Activated naive CD4-positive, alpha-beta T cell treated with Interleukin-2 at 50 U/mL for 16 hours (primary cell): ENCODE data around the gene BEGAIN.

Experiments
- DNase-seq: peaks from one replicate; pipeline ENCODE4 v3.0.0-alpha.2; 2020

The BEGAIN gene

DNA sequence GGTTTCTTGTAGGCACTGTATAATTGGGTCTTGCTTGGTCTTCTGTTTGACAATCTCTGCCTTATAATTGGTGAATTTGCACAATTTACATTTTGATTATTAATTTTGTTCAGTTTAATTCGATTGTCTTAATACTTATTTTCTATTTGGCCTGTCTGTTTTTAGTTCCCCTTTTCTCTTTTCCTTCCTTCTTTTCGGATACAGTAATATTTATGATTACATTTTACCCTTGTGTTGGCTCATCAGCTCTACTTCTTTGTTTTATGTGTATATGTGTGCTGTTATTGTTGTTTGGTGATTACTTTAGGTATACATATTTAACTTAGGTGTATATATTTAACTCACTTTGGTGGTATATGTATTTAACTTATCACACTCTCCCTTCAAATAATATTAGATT lies 12.8 kb upstream of the BEGAIN start:
- no peak for DNase-seq

DNA sequence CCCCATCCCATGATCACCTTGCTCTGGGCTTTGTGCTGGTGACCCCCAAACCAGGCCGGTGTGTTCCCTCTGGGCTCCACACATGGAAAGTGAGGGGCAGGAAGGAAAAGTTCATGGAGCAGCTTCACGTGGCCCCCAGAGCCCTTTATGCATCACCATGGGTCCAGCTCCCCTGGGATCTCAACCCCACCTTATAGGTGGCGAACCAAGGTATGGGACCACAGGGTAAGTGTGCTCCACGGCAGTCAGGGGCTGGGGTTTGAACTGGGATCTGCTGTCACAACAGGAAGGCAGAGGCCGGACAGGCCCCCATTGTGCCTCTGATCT lies 7.4 kb upstream of the BEGAIN start:
- no peak for DNase-seq

DNA sequence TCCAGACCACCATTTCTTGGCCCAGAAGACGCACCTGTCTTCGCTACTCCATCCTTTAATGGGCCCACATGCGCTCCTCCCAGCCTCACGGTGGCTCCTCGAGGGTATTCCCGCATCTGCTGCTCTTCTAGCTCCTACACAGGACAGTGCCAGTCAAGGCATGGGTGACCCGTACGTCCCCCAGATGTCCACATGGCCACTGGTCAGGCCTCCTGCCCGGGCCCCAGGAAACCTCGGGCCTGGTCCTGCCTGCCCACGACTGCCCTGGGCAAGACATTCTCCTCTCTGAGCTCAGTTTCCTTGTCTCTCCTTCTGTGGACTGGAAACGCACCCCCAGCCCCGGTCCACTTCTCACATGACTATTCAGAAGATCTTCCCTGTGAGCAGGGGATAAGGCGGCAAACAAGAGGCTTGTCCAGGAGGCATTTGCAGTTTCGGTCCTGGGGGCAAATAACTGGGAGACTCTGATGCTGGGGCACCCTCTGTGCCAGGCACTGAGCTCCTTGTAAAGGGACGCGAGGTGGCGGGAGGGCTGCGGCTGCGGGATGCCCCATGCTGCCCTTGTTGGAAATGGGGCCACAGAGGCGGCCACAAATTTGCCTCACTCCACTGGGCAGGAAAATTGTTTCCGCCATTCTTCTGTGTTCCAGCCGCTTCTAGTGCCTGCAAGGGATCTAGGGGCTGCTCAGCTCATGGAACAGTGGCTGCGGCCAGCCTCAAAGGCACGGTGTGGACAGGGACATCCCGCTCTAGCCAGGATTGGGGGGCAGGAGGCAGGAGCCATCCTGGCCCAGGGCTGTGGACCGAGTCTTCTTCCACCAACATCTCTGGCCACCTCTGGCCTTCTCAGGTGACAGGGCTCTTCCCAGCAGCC lies 6.8 kb upstream of the BEGAIN start:
- no peak for DNase-seq

DNA sequence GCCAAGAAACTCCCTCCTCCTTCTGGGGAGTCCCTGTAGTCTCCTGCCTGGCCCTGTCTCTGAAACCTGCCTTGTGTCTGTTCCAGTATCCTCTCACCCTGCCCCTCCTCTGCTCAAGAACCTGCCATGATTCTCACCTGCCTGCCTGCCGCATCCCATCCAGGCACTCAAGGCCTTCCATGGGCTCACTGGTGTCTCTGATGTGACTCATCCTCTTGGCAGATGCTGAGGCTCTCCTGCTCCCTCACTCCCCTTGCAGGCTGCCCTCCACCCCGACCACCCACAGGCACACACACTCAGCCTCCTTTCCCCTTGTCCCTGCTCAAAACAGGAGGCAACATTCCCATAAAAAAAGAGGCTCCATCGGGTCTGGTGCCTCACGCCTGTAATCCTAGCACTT lies 5.8 kb upstream of the BEGAIN start:
- DNase-seq: no peak

DNA sequence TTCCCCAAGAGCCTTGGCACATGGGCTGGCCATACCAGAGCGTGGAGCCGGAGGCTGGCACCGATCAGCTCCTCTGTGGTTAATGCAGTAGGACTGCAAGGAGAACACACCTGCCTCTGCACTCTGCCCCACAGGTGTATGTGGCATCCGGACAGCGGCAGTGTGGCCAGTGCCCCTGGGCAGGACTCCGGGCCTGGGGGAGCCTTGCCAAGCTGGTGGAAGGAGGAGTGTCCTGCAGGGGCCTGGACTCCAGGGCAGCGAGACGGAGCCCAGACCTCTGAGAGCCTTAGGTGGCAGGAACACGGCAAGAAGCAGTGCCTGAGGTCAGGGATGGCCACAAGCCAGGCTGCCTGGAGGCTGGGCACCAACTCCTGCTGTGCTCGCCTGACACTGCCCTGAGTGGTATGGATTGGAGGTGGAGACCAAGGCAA lies 5.3 kb upstream of the BEGAIN start:
- DNase-seq: no peak

DNA sequence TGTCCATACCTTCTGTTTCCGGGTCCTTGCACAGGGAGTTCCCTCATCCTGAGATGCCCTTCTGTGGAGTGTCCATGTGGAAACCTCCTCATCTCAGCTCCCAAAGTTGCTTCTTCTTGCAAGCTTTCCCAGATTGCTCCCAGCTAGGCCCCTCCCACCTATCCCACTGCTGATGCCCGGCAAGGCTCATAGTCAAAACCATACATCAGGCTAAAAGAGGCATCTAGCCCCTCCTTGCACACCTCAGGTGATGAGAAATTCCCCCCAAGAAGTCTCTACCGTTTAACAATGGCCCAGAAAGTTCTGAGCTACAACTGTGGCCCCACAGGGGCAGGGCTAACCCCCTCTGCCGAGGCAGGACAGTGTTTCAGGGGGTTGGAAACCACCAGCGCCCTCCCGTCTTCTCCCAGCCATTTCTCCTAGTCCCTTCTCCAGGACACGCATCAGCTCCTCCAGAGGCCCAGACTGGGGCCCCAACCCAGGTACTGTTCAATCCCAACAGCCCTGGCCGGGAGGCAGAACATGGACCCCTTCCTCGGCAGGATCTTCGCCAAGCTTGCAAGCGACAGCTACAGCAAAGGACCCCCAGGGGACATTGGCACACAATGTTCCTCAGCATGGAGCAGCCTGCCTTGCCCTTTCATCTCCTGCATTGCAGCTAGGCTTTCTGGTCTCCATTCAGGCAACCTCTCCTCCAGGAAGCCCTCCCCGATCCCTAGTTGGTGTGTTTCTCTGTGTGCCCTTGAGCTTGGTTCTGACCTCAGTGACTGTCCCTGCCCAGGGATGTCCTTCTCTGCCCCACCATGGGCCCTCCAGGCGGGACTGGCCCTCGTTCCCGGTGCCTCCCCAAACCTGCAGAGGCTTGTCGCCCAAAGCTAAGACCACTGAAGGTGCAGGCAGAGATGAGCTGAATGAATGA lies 4.5 kb upstream of the BEGAIN start:
- DNase-seq: no peak

DNA sequence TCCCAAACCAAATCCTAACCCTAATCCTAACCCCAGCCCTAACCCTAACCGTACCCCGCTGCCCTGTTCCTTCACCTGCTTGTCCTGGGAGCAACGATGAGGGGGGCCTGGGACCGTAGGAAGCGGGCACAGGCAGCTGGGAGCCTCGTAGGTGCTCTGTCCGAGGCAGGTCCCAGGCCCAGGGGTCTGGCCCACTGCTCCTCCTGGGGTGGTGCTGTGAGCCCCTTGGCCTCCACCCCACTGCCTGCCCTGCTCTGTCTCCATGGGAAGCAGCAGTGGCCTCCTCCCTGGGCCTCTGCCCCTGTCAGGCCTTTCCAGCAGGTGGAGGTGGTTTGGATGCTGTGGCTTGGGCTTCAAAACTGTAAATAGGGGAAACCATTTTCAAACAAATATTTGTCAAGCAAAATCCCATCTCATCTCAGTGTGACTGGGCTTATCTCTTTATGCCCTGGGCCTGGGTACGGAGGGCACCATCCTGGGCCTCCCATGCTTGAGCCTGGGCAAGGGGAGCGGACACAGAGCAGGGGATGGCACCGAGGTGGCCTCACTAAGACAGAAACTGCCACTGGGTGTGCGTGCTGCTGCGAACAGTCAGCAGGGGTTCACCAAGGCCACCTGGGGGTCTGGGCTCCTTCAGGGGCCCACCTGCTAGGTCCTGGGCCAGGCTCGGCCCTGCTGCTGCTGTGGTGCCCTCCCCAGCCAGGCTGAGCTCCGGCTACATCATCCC lies 3.7 kb upstream of the BEGAIN start:
- DNase-seq: no peak

DNA sequence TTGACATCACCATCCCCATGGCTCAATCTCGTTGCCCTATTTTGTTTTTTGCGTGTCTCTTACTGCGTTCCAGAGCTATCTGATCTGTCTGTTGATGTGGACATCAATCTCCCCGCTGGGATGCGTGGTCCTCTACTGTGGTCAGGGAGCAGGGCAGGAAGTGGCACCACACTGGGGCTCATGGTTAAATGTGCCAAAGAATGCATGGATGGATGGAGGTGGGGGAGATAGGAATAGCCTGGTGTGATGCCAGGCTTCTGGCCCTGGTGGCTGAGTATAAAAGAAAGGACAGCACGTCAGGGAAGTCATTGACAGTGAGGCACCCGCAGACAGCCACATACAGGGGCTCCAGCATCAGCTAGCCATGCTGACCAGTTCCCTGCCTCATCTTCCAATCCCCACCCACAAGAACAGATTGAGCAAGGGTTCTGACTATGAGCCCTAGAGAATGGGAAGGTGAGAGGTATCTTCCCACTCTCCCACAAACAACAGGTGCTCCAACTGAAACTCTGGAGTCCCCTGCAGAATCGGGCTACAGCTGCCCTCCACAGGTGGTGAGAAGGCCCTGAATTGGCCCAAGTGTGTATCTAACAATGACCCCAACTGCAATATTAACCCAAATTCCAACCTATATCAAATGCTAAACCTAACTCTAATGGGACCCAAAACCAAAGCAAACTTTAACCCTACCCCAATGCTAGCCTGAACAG lies 2.7 kb upstream of the BEGAIN start:
- DNase-seq: no peak

DNA sequence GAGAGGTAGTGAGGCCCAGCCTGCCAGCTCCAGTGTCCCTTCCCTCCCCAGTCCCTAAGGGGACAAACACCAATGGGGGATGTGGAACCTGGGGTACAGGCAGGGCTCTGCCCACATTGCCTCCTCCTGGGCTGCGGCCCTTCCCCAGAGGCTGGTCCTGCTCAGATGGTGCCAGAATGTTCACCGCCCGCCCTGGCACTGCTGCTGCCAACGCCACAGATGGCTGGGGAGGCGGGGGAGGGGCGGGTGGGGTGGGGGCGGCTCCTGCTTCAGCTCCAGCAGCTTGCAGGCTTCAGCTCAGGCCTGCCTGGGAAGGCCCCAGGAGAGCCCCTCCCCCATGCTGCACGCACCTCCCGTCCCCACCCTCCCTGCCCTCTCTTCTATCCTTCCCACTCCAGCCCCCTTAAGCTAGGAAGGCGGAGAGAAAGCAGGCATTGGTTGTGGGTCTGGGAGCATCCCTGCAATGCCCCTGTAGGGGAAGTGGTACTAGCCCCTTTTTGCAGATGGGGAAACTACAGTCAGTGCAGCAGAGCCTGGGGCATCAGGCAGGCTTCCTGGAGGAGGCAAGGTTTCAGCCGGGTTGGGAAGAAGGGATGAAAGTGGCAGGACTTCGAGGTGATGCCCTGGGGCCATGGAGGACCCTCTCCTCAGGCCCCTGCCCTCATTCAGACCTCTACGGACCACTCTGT lies 2.0 kb upstream of the BEGAIN start:
- DNase-seq: no peak

DNA sequence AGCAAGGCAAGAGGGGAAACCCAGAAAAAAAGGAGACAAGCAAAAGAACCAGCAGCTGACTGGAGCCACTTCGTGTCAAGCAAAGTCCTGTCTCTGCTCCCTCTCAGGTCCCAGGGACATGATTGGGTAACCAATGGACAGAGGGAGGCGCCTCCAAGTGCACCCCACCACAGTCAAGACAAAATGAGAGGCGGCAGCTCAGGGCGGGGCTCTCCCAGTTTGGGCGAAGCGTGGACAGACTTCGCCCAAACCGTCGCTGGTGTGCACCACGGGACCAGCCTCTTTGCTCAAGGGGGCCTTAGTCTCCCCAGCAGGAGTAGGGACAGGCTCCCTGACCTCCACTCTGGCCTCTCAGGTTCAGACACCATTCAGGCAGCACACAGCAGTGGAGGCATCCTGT lies 1.5 kb upstream of the BEGAIN start:
- no peak for DNase-seq

DNA sequence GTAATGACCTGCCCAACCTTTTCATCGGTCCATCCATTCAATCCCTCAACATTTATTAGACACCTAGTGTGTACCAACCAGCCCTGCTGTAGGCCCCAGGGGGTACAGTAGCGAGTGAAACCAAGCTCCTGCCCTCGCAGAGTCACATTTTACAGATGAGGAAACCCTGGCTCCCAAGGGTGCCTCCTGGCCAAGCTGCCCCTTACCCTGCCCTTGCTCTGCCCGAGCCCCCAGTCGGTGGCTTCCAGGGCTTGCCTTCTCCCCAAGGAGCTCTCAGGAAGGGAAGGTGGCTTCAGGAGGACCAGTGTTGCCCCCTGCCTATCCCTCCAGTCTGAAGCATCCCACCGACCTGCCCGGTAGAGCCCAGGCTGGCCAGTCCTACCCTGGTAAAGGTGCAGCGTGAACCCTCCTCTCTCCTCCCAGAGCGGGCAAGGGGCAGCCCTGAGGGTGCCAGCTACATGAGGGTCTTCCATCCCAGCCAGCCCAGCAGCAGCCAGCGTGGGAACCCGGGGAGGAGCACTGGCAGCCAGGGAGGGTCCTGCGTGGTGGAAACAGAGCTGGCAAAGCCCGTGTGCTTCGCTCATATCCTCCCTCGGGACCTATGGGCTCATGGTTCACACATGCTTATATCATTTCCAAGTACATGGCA lies 670 bp upstream of the BEGAIN start:
- DNase-seq: no peak

DNA sequence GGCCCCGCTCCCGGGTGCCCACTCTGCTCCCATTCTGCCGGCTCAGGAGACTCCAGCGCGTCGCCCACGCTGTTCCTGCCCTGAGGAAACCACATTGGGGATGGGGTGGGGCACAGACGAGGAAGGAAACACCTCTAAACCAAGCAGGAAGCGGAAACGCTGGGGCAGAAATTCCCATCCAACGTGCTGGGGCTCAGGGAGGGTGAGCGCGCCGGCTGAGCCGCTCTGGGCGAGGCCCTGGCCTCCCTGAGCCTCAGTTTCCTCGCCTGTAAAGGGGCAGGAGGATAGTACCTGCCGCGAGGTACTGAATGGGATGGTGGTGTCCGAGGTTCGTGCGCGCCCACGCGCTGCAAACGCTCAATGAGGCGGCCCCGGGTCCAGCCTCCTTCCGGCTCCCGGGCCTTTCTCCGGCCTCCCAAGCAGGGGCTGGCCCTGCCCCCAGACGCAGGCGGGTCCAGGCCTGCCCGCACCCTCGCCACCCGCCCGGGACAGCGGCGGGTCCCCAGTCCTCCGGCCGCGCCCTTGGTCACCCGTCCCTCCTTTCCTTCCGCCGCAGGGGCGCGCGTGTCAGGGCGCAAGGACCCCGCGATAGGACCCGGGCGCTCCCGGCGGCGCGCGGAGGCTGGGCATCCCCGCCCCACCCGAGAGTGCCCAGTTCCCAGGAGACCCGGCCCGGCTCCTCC lies 673 bp downstream of the BEGAIN start:
- peak; percentile 14 for DNase-seq

DNA sequence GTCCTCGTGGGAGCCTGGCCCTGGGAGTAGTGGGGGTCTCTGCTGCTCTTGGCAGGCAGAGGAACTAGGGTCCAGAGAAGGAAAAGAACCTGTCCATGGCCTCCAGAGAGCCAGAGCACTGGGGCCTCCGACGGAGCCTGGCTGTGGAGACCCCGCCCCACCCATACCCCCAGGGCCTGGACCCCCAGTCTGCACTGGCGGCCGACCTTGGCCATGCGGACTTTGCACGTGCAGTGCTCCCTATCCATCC lies 1.1 kb downstream of the BEGAIN start:
- DNase-seq: no peak

DNA sequence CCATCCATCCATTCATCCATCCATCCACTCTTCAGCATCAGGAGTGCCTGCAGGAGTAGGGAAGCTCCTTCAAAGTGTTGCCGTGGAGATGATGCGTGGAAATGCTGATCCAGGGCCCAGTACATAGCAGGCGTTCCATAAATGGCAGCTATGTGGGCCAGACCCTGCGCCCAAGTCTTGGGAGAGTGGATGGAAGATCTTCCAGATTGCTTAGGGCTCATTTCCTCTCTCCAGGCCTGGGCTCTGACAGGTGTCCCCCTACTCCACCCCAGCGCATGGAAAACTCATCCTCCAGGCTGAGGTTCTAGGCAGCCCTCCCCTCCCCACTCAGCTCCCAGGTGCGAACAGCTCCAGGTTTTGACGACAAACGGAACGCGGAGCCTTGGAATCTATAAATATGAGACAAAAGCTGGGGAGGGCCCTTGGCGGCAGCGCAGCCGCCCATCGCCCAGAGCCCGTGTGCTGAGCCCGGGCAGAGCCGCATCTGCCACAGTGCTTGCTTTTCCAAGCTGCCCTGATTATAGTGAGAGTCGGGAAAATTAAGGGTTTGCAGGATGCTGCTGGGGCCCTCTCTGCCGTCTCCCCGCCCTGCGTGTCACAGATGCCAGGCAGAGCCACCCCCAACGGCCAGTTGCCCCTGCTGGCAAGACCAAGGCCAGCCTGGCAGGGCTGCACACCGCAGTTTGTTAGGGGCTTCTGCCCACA lies 1.6 kb downstream of the BEGAIN start:
- no peak for DNase-seq

DNA sequence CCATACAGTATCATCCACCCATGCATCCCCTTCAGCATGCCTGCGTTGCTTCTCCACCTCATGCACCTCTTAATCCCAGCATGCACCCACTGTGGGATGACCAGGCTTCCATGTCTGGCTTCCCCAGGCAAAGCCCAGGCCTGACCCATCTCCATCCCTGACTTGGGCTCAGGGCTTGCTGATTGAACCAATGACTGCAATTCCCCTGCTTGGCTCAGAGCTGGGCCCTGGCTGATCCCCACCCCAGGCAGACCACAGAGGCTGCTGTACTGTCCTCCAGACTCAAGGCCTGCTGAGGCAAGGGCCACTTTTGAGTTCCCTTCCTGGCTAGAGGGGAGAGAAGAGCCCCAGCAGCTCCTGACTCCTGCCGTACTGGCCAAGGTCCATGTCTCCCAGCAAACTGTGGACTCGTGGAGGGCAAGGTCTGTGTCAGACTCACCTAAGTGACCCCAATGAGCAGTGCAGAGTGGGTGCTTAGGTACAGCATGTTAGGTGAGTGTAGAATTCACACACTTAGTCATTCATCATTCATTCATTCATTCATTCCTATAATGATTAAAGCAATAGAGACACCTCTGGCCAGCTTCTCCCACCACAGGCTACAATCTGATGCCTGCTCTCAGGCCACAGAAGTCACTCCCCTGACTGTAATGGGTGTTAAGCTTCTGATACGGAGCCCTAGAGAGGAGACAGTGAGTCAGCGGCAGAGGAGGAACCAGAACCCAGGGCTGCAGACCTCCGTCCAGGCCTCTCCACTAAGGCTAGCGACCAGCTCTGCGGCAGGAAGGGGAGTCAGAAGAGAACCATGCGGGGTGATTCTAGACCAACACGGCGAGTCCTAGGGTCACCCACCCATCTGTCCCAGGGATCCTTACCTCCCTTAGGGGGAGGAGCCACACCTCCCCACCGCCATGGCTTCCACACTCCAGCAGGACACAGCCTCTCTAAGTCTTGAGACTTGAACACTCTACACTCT lies 2.9 kb downstream of the BEGAIN start:
- no peak for DNase-seq

DNA sequence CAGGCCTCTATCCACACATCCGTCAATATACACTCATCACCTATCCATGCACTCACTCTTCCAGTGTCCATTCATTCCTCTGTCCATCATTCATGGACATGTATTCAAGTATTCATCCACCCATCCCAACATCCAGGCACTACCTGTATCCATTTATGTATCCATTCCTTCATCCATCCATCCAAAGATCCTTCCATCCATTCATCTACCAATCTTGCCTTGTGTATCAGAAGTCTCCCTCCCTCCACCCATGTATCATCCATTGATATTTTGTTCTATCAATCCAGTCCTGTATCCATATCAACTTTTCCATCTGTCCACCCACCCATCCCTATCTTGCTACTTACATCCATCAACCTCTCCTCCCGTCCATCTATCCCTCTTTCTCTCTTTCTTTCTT lies 4.0 kb downstream of the BEGAIN start:
- no peak for DNase-seq

DNA sequence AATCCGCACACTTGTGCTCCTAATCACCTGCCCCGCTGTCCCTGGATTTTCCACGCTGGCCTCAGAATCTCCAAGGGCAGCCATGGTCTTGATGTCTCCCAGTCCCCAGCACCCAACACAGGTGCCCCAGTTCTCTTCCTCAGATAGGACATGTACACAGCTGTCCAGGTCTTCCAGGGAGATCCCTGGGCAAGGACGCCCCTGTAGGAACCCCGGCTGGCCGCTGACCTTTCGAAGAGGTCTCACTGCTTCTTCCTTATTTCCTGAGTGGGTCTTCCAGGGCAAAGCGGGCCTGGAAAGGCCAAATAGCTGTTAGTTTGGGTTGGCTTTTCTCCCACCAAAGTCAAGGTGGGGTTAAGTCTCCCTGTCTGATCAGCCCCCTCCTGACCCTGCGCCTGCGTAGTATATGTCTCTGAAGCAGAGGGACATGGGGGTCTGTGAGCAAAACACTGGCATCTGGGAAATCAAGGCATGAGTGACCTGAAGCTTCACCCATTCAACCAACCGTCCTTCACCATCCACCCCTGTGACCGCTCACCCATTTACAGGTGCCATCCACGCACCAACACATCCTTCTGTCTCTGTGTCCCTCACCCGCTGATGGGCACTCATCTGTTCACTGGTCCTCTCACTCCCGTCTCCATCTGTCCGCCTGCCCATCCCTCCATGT lies 4.6 kb downstream of the BEGAIN start:
- no peak for DNase-seq

DNA sequence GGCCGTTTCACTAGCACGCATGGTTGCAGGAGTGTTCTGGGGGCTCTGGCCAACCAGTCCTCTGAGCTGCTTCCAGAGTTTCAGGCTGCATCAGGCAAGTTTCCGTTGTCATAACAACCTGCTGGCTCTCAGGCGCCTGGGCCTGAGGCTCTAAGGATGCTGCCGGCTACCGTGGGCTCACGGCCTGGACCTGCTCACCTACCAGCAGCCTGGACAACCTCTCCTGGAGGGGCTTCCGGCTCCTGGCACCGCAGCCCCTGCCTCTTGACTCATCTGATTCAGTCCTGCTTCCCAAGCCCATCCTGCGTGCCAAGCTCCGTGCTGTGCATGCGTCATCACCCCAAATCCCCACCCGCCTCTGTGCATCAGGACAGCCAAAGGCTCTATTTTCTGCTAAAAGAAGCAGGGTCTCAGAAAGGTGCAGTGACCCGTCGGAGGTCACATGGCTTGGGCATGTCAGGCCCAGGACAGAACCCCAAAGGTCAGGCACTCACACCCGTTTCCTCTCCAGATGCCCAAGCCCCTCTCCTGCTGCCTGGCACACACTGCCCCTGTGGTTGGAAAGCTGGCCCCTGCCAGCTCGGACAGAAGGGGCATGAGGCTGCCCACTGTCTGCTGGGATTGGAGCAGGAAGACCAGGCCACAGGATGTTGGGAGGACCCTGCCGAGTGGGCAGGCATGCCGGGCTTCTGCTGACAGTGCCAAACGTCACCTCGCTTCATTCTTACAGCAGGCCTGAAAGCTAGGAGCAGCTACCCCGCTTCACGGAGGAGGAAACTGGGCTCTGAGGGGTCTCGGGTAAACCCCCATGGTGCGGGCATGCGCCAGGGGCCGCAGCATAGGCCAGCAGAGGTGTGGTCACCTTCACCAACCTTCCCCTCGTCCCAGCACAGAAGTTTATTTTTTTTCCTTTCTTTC lies 5.7 kb downstream of the BEGAIN start:
- DNase-seq: no peak
